HG03439 (cell line): ENCODE data around the gene HILPDA.
"Not testable (repeated sequence)": the region's sequence is repeated elsewhere in the genome, so short reads cannot be mapped to it uniquely, and the experiment has no call there.

Source experiments
- ATAC-seq: cut with Tn5 transposase; IDR thresholded peaks from one replicate; pipeline ENCODE4 v1.9.1; 2021; ENCODE audit warnings: mild to moderate bottlenecking, moderate library complexity; ENCODE audit not compliant: unreplicated experiment

The HILPDA gene

DNA sequence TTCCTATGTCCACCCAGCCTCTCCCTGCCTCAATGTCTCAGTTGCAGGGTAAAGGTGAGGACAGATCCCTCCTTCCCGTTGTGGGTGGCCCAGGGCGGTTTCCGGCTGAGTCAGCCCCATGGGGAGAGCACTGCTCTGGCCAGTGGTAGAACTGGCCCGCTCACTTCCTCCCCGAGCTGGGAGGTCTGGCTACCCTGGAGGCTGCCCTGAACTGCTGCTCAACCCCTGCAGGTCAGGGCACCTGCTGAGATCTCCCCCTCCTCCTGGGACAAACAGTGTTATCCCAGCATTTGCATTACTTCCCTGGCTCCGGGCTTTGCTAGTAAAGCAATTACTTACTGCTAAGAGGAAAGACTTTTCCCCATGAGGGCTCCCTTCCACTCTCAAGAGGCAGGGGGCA, 24.5 kb upstream of the HILPDA start:
- no peak for ATAC-seq

DNA sequence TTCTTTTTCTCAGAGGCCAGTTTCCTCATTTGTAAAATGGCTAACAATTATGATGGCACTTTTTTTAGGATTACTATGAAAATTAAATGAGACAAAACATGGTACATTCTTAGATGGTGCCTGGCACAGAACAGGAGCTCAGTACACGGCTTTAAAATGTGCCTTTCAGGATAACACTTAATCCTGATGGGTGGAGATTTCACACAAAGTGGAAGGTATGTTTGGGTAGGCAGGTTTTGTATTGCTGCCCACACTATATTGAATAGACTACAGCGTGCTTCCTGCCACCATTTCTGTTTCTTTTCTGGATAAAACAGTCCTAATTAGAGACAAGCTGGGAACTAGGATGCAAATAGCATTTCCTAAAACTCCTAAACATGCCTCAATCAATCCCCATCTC, 23.9 kb upstream of the HILPDA start:
- no peak for ATAC-seq

DNA sequence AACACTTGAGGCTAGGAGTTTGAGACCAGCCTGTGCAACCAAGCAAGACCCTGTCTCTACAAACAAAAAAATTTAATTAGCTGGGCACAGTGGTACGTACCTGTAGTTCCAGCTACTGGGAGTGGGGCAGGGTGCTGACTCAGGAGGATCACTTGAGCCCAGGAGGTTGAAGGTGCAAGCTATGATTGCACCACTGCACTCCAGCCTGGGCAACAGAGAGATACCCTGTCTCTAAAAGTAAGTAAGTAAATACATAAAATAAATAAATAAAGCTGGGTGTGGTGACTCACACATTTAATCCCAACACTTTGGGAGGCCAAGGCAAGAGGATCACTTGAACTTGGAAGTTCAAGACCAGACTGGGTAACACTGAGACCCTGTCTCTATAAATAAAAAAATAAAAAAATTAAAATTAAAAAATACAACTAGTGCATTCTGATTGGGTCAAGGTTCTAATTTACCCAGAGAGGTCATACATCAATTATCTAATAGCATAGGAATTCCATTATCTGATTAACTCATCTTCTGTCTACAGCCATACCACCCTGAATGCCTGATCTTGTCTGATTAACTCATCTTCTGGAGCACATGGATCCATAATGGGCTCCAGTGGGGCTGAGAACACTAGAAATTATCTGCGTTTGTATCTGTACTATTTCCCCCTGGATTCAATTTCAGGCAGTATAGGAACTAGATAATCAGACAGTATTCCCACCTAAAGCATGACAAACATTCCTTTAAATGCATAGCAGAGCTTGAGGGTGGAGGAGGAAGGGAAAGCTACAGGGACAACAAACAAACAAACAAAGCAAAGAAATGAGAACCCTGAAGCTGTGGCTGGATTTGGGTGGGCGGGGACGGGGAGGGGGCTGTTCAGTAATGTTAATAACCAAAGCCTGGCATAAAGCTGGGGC, 21.0 kb upstream of the HILPDA start:
- no peak for ATAC-seq

DNA sequence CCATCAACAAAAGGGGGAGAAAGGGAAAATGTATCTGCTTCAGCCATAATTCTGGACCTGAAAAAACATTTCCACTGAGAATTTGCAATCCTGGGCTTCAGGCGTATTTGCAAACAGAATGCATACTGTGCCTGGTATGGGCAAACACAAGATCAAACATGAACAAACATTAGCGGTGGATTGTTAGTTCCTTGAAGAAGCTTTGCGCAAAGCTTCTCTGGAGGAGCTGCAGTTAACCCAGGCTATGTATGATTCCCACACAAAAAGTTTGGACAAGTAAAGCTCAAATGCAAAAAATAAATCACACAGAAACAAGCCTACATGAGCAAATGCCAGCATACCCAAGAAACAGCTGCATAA, 20.4 kb upstream of the HILPDA start:
- no peak for ATAC-seq

DNA sequence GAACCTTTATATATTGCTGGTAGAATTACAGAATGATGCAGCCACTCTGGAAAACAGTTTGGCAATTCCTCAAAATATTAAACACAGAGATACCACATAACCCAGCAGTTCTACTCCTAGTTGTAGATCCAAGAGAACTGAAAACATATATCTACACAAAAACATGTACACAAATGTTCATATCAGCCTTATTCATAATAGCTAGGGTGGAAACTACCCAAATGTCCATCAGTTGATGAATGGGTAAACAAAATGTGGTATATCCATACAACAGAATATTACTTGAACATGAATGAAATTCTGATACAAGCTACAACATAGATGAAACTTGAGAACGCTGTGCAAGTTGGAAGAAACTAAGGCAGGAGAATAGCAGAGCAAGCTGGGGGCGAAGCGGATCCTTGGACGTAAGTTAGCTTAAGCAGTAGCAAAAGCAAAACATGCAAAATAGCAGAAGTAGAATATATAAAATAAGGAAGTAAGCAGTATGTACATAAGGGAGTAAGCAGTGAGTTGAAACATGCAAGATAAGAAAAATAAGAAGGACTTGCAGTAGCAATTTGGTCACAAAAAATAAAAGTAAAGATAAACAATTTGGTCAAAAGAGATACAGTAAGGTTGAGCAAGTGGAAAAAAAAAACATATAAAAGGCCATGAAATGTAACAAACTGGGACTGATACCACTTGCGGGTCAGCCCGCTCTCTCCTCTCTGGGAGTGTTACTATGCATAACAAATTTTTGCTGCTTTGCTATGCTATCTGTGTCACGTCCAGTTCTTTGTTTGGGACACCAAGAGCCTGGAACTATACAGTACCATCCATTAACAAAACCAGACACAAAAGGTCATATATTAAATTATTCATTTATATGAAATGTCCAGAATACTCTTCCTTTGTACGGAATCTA, 18.0 kb upstream of the HILPDA start:
- no peak for ATAC-seq

DNA sequence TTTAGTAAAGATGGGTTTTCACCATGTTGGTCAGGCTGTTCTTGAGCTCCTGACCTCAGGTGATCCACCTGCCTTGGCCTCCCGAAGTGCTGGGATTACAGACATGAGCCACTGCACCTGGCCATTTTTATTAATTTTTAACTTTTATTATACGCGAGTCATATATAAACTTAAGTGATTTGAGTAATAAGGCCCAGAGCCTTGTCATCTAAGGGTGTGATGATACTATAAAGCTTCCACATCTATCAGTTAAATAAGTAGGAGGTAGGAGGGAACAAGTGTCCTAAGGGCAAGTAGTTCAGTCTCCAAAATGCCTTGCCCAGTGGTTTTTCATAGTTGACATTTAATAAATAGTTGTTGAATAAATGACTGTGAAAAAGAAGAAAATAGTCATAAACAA, 13.3 kb upstream of the HILPDA start:
- ATAC-seq: no peak

DNA sequence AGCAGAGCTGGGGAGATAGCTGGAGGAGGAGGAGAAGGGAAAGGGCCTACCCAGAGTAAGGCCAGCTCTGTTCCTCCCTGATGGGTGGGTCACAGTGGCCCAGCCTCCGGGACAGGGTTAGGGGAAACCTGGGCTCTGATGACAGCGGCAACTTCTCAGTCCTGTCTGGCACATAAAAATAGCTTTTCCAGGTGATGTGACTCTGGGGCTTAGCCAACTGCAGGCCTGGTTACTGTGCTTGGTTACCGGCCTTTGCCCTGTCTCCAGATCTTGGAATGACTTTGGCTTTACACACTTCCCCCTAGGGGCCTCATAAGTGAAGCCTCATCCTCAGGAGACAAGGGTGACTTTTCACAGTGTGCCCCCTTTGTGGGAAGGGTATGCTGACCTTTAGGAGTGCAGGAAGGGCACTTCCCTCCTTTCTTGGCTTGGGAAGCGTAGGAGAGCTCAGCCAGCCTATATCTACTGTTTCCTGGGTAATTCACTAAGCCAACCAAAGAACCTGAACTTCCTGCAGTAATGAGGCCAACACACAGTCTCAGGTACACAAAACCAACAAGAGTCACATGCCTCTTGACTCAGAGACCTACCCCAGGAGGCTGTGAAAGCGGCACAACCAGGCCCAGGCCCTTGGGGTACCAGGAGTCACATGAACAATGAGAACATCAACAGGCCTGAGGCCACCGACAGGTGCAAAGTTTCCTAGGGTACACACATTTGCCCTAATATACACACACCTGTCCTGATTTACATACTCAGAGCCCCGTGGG, 11.7 kb upstream of the HILPDA start:
- ATAC-seq: no peak

DNA sequence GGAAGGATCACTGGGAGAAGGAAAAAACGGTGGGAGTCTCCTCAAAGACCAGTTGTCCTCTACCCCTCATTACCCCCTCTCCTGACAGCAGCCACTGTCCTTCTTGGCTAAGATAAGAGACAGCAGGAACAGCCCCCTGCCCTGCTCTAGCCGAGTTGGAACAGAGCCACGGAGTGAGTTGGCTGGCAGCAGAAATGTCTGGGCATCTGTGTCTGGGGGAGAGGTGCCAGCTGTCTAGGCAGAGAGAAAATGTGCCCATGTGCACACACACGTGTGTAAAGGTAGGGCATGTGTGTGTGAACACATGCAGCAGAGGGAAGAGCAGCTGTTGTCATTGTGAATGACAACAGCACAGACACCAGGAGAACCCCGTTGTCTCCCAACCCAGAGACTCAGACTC, 9.4 kb upstream of the HILPDA start:
- no peak for ATAC-seq

DNA sequence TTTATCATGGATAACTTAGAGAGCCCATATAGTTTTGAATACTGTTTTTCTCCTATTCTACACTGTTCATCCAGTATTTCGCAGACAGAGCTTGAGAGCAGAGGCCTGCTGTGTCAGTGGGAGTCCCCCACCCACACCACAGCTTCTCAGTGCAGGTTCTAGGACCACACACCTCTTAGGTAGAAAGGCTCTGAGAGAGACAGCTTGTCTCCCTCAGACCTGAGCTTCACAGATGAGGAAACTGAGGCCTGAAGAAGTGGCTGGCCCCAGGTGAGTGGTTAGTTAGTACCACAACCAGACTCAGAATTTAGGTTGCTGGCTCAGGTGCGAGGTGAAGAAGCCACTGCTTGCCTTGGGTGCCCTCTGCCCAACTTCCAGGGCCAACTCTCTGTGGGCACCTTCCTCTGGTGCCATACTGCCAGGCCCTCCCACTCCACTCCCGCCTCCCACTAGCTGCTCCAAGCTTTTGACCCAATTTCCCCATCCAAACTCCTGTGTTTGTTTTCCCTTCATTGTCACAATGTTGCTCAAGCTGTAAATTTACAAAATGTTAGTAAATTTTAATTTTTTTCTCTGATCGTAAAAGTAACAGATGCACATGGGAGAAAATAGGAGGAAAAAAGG, 7.6 kb upstream of the HILPDA start:
- no peak for ATAC-seq

DNA sequence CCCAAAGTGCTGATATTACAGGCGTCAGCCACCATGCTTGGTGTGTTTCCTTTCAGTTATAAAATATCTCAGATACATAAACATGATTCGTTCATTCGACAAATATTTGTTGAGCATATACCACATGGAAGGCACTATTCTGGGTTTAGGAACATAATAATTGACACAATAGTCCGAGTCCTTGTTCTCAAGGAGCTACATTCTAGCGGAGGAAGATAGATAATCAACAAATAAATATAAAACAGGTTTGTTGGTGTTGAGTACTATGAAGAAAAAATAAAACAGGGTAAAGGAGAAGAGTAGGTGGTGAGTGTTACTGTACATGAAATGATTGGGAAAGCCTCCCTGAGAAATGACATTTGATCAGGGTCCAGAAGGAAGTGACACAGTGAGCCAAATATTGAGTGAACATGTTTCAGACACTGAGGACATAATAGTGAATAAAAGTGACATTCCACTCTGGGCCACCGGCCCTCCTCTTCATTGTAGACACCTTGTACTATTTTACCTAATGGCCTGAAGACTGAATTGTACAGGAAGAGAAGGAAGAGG, 6.9 kb upstream of the HILPDA start:
- no peak for ATAC-seq

DNA sequence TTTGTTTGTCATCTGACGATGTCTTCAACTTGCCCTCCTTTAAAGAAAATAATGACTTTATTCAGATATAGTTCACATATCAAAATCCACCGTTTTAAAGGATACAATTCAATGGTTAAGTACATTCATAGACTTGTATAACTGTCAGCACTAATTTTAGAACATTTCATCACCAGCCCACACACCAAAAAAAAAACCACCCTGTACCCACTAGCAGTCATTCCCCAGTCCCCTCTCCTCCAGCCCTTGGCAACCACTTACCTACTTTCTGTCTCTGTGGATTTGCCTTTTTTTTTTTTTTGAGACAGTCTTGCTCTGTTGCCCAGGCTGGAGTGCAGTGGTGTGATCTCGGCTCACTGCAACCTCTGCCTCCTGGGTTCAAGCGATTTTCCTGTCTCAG, 5.3 kb upstream of the HILPDA start:
- ATAC-seq: no peak

DNA sequence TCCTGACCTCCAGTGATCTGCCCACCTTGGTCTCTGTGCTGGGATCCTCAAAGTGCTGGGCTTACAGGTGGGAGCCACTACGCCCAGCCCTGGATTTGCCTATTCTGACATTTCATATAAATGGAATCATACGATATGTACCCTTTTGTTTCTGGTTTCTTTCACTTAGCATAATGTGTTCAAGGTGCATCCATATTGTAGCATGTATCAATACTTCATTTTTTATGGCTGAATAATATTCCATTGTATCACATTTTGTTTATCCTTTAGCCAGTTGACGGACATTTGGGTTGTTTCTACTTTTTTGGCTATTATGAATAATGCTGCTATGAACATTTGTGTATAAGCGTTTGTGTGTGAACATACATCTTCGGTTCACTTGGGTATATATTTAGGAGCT, 4.8 kb upstream of the HILPDA start:
- ATAC-seq: no peak

DNA sequence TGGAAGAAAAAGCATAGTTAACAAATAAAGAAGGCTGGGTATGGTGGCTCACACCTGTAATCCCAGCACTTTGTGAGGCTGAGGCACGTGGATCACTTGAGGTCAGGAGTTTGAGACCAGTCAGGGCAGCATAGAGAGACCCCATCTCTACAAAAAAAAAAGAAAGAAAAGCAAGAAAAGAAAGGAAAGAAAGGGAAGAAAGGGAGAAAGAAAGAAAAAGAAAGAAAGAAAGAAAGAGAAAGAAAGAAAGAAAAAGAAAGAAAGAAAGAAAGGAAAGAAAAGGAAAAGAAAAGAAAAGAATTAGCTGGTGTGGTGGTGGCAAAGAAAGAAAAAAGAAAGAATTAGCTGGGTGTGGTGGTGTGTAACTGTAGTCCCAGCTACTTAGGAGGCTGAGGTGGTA, 3.1 kb upstream of the HILPDA start:
- no peak for ATAC-seq

DNA sequence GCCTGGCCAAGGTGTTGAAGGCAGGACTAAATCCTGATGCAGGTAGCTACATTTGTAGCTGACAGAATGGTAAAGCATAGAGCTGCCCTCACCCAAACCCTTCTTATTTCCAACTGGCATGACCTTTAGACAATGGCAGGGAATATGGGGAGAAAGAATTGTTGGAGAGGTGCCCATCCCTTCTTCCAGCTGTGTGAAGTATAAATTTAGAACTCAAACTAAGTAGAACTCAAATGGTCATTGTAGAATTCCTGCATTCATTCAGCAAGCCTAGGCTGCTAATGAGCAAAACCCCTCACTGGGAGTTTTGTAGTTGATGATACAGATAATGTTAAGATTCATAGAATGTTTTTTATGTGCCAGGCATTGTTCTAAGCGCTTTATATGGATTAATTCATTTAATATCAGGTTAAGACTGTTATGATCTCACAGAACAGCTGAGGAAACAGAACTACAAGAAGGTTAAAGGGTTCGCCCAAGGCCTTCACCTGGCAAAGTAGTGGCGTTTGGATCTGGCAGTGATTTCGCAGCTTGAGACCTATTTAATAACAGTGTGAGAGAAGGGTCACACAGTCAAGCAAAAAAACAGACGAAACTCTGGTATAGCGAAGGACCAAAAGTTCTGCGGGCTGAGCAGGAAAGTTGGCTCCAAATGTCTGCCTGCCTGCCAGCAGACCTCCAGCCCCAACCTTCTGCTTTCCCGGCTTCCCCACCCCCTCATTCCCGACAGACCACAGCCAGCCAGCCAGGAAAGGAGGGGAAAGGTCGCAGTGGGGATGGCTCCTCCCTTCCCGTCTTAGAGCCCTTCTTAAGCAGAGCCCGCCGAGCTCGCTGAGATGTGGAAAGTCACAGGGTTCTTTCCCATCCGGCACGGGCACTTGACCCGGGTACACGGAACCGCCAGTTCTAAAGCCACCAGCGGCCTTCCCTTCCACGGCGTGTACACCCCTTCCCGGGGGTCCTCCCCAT, 1.6 kb upstream of the HILPDA start:
- ATAC-seq: no peak

DNA sequence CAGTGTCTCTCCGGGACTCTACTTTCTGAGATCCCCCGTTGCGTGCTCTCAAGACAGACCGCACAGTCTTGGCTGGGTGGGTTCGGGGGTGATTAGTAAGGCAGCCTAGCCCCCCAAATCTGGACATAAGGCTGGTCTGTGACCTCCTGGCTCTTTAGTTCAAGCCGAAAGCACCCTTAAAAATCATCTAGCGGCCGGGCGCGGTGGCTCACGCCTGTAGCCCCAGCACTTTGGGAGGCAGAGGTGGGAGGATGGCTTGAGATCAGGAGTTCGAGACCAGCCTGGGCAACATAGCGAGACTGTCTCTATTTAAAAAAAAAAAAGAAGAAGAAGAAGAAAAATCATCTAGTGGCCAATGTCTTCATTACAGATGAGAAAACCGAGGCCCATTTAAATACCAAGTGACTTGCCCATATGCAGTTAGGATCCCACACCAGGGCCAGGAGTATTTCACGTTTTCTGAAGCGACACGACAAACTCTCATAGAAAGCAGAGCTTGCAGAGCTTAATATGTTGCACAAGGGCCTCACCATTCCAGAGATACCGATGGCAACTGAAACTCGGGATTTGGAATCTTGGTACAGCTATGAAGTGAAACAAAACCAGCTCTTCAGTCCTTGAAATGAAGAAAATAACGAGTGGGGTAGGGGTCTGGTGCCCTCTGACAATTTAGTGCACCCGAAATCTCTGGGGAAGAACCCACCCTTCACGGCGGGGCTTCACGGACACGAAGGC, 703 bp upstream of the HILPDA start:
- ATAC-seq: no peak

DNA sequence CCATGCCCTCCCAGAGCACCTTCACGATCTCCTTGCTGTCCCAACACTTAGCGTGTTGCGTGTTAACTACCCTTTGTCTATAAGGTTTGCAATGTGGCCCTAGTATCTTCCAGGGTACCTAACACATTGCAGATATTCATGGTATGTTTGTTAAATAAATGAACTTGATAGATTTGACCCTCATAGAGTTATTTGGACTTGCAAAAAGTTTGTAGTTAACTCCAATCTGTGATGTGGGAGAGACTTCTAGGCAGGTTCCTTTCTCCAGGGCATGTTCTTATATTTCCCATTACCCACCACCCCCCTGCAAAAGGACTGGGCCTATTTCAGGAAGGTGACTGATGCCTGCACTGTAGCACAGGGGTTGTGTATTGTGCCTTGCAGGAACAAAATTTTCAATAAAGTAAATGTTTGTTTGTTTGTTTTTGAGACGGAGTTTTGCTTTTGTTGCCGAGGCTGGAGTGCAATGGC, 612 bp downstream of the HILPDA start:
- no peak for ATAC-seq

DNA sequence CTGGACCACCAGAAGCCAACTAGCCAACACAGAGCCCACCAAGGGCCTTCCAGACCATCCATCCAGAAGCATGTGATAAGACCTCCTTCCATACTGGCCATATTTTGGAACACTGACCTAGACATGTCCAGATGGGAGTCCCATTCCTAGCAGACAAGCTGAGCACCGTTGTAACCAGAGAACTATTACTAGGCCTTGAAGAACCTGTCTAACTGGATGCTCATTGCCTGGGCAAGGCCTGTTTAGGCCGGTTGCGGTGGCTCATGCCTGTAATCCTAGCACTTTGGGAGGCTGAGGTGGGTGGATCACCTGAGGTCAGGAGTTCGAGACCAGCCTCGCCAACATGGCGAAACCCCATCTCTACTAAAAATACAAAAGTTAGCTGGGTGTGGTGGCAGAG, 1.7 kb downstream of the HILPDA start:
- ATAC-seq: not testable (repeated sequence)

DNA sequence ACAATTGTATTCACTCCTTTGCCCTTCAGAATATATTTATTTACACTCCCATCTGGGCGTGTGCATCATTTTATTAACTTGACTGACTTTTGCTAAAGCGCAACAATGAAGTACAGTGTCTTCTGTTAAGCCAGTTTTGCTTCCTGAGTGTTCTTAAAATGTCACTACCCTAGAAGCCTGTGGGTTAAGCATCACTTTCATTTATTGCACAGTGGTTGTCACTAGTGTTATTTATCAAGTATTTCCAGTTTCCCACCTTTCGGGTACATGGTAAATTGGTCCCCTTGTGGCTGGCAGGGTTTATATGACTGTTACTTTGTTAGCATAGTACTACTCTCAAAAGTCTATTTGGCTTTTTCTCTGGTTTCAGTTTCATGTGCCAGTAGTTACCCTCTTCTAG, 3.3 kb downstream of the HILPDA start:
- ATAC-seq: peak; percentile 26
